Astrocyte of the spinal cord (primary cell): ENCODE measurements around the gene ISX.

Experiments
- DNase-seq: peaks from one replicate; pipeline ENCODE4 v3.0.0; 2011; ENCODE audit warnings: low read depth, low spot score
- H3K4me3 ChIP-seq: 2 replicates; pipeline ENCODE4 v1.5.1; 2011; ENCODE audit warnings: low read depth, mild to moderate bottlenecking, low read length, moderate library complexity
- CTCF ChIP-seq: IDR thresholded peaks from 2 replicates; pipeline ENCODE4 v1.5.1; 2012; ENCODE audit warnings: low read depth, mild to moderate bottlenecking, low read length, inconsistent platforms
- in situ Hi-C: cut with HindIII; loops from 2 replicates; pipeline ENCODE4 v1.10.0; 2017; ENCODE audit warnings: low sequenced_read_pairs

Gene ISX

DNA sequence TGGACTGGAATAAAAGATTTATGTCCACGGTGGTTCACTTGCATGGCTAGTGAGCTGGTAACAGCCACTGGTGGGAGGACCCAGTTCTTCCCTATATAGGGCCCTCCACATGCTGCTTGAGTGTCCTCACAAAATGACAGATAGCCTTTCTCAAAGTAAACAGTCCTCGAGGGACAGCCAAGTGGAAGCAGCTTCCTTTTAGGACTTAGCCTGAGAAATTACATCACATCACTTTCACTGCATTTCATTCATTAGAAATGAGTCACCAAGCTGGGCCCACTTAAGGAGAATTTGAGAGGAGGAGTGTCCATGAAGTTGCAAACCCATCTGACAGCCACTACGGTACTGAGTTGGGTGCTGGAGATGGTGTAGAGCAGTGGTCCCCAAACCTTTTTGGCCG lies 7.0 kb downstream of the ISX start:
- DNase-seq = no peak
- in situ Hi-C loops = no loop called here
- no peak for TF ChIP-seq CTCF
- H3K4me3 ChIP-seq = no peak overlapping the region

DNA sequence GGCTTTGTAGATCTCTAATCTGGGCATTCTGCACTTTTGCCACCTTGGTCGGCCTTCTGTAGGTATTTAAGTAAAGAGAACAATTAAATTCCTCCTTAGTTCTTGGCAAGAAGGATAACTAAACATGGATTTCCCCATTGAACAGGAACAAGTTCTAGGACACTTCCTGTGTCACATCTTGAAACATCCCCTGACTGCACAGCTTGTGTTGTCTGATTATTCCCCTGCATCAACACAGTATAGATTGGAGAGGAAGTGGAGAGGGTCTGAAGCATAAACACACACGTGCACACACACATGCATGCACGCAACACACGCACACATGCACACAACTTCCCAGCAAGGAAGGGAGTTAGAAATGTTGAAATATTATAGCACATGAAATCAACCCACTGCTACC lies 8.6 kb downstream of the ISX start:
- no peak overlapping the region for H3K4me3 ChIP-seq
- TF ChIP-seq CTCF = no peak
- in situ Hi-C loops = no loop called here
- no peak for DNase-seq

DNA sequence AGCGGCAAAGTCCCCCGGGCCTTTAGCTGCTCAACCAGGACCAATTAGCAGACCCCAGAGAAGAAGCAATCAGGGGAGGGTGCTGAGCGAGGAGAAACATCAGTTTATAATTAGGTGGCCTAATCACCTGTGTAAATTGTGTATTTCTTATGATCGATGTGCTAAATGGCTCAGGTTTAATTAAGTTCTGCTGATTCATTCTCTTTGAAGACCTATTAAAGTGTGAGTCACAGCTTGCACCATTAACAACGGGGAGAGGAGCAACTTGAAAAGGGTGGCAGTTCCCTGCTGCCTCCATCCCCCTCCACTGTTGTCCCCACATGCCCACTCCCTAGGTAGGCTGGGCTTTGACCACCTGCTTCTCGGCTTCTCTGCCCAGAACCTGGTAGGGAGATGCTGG lies 10.7 kb downstream of the ISX start:
- DNase-seq = no peak
- no peak for TF ChIP-seq CTCF
- H3K4me3 ChIP-seq = no peak overlapping the region
- in situ Hi-C loops = no loop called here

GRCh38 chr22:35085621-35086020 lies 19.7 kb downstream of the ISX start:
- in situ Hi-C loops = no loop called here
- TF ChIP-seq CTCF = no peak
- no peak overlapping the region for H3K4me3 ChIP-seq
- DNase-seq = no peak

DNA sequence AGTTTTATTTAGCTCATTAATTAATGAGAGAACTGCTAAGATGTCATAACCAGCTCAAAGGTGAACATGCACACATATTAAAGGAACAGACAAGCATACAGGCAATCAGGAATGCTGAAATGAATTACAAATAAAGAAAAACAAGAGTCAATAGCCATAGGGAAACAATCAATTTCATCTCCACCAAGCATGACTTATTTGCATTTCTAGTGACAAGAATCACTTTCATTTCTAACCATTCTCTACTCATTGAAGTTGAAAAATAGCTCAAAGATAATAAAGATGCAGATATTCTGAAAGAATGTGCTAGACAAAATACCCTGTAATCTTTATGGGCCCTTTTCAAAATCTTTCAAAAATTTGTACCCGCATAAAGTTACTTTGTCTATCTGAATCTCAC lies 23.2 kb downstream of the ISX start:
- in situ Hi-C loops = no loop called here
- DNase-seq = no peak
- H3K4me3 ChIP-seq = no peak overlapping the region
- TF ChIP-seq CTCF = no peak

DNA sequence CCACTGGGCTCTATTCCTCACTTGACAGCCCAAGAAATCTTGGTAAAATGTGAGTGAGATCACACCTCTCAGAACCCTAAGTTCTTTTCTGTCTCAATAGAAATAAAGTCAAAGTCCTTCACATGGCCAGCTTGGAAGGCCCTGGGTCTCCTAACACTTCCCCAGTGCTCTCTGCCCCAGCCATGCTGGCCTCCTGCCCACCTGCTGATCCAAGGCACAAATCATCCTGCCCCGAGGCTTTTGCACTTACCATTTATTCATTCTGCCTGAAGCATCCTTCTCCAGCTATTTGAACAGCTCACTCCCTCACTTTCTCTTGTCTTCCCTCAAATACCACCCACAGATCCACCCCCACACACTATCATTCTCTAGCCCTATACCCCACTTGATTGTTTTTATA lies 26.4 kb downstream of the ISX start:
- DNase-seq = no peak
- no peak for TF ChIP-seq CTCF
- in situ Hi-C loops = no loop called here

GRCh38 chr22:35098921-35099320 lies 33.0 kb downstream of the ISX start:
- DNase-seq = no peak
- TF ChIP-seq CTCF = no peak
- no peak overlapping the region for H3K4me3 ChIP-seq
- in situ Hi-C loops = no loop called here

More for the DNA sequence above, 26.4 kb downstream of the ISX start:
- no peak overlapping the region for H3K4me3 ChIP-seq
